Right lung (tissue), 10 donors: ENCODE results near the gene VIM. TPM values are rescaled to one million over a fixed set of nuclear protein-coding genes. Genes with fewer than 3 reads are reported as not detected.

Experiments
- DNase-seq, 2 donors: peaks; one replicate each; pipeline ENCODE4 v3.0.0-alpha.2; 2013
- long read RNA-seq, 8 donors: transcript quantifications; one replicate each; lab custom pipeline, GENCODE V29; 2026
- polyA plus RNA-seq, 5 donors: library from polyadenylated mRNA; unstranded; fragments of 120-200 nt; gene quantifications; one replicate each; pipeline versions ENCODE4 v1.2.1 to v1.2.3, GENCODE V29; 2013; ENCODE audit warnings: inconsistent platforms in 1 of 5, low replicate concordance in 1 of 5; ENCODE audit not compliant: insufficient read length in 5 of 5, insufficient read depth in 1 of 5

The VIM gene
- 1,000 to 10,000 TPM; 1,761 to 1,890 (median 1,818) TPM for polyA plus RNA-seq
- long read RNA-seq, donor 1, transcript VIM-205 (2 exons, 1,139 nt): minor isoform, 15 of 1,370 reads
- long read RNA-seq, donor 1, transcript VIM-201 (9 exons, 1,868 nt): major isoform, 657 of 1,370 reads
- long read RNA-seq, donor 1, partial matches to known transcripts: 639 of 1,370 reads
- long read RNA-seq, donor 1, other reads (novel, unspliced or antisense): 54 of 1,370 reads
- long read RNA-seq, donor 2, transcript VIM-205 (2 exons, 1,139 nt): minor isoform, 5 of 631 reads
- long read RNA-seq, donor 2, transcript VIM-201 (9 exons, 1,868 nt): major isoform, 421 of 631 reads
- long read RNA-seq, donor 2, partial matches to known transcripts: 153 of 631 reads
- long read RNA-seq, donor 2, other reads (novel, unspliced or antisense): 52 of 631 reads
- long read RNA-seq, donor 3, transcript VIM-201 (9 exons, 1,868 nt): major isoform, 375 of 856 reads
- long read RNA-seq, donor 3, partial matches to known transcripts: 409 of 856 reads
- long read RNA-seq, donor 3, other reads (novel, unspliced or antisense): 69 of 856 reads
- long read RNA-seq, donor 4, transcript VIM-201 (9 exons, 1,868 nt): major isoform, 340 of 696 reads
- long read RNA-seq, donor 4, transcript VIM-205 (2 exons, 1,139 nt): minor isoform, 7 of 696 reads
- long read RNA-seq, donor 4, partial matches to known transcripts: 295 of 696 reads
- long read RNA-seq, donor 4, other reads (novel, unspliced or antisense): 53 of 696 reads
- long read RNA-seq, donor 5, transcript VIM-201 (9 exons, 1,868 nt): major isoform, 653 of 1,114 reads
- long read RNA-seq, donor 5, transcript VIM-205 (2 exons, 1,139 nt): minor isoform, 24 of 1,114 reads
- long read RNA-seq, donor 5, partial matches to known transcripts: 356 of 1,114 reads
- long read RNA-seq, donor 5, other reads (novel, unspliced or antisense): 79 of 1,114 reads
- long read RNA-seq, donor 6, transcript VIM-201 (9 exons, 1,868 nt): major isoform, 578 of 930 reads
- long read RNA-seq, donor 6, transcript VIM-205 (2 exons, 1,139 nt): minor isoform, 13 of 930 reads
- long read RNA-seq, donor 6, partial matches to known transcripts: 251 of 930 reads
- long read RNA-seq, donor 6, other reads (novel, unspliced or antisense): 86 of 930 reads
- long read RNA-seq, donor 7, transcript VIM-201 (9 exons, 1,868 nt): major isoform, 196 of 369 reads
- long read RNA-seq, donor 7, transcript VIM-205 (2 exons, 1,139 nt): minor isoform, 5 of 369 reads
- long read RNA-seq, donor 7, partial matches to known transcripts: 144 of 369 reads
- long read RNA-seq, donor 7, other reads (novel, unspliced or antisense): 23 of 369 reads
- long read RNA-seq, donor 8, transcript VIM-201 (9 exons, 1,868 nt): major isoform, 242 of 377 reads
- long read RNA-seq, donor 8, partial matches to known transcripts: 110 of 377 reads
- long read RNA-seq, donor 8, other reads (novel, unspliced or antisense): 22 of 377 reads

DNA sequence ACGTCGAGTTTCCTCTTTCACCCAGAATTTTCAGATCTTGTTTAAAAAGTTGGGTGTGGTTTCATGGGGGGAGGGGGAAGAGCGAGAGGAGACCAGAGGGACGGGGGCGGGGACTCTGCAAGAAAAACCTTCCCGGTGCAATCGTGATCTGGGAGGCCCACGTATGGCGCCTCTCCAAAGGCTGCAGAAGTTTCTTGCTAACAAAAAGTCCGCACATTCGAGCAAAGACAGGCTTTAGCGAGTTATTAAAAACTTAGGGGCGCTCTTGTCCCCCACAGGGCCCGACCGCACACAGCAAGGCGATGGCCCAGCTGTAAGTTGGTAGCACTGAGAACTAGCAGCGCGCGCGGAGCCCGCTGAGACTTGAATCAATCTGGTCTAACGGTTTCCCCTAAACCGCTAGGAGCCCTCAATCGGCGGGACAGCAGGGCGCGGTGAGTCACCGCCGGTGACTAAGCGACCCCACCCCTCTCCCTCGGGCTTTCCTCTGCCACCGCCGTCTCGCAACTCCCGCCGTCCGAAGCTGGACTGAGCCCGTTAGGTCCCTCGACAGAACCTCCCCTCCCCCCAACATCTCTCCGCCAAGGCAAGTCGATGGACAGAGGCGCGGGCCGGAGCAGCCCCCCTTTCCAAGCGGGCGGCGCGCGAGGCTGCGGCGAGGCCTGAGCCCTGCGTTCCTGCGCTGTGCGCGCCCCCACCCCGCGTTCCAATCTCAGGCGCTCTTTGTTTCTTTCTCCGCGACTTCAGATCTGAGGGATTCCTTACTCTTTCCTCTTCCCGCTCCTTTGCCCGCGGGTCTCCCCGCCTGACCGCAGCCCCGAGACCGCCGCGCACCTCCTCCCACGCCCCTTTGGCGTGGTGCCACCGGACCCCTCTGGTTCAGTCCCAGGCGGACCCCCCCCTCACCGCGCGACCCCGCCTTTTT lies at the start of gene VIM:
Gene VIM, plus strand, starts transcription at position 151 of the 925 bp plus-strand sequence. CDS start 1,182 bp downstream, outside the sequence.
- DNase-seq: peak; percentile 89 to 90

DNA sequence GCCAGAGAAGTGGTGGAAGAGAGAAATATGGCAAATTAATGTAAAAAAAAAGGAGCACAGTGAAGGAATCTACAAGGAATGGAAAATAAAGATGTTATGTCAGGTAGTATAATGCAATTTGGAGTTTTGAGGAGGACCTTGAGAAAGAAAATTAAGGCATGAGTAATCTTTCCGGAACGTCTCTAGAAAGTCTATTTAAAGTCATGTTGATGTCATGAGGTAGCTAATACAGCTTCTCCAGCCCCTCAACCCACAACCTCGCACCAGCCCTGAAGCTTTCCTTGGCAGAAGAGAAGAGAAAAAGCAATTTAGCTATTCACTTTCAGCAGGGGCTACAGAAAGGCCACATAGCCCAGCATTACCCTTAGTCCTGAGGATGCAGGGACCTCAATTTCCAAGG lies 49.0 kb upstream of the VIM start:
- no peak for DNase-seq

DNA sequence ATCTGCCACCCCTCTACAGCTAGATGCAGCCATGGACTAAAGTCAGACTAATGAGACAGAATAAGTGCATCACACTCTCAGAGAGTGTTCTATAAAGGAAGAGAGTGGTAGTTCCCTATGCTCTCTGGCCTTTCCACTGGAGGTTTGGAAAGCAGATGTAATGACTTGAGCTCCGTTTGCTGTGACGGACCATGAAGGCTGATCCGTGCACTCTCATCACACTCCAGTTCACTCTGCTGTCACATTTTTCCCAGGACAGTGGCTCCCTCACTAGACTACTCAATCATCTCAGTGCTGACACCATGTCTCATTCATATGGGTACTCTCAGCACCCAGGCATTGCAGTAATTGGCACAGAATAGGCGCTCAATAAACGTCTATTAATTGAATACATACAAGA lies 46.9 kb upstream of the VIM start:
- no peak for DNase-seq

DNA sequence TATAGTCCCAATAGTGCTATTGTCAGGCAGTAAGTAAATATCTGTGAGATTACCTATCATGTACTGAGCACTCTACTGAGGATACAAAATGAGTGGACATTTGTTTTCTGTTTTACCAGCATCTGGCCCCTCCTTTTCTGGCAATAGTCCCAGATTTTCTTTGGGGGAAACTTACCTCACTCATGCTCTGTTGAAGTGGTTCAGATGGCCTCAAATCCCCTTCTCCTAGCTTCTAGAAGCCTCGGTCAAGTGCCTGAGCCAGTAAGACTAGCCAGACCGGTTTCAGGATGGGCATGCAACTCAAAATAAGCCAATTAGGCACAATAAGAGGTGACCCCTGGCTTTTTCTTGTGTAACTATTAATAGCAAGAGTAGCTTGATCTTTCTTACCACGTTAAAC lies 46.3 kb upstream of the VIM start:
- DNase-seq: peak; percentile 67 to 68

DNA sequence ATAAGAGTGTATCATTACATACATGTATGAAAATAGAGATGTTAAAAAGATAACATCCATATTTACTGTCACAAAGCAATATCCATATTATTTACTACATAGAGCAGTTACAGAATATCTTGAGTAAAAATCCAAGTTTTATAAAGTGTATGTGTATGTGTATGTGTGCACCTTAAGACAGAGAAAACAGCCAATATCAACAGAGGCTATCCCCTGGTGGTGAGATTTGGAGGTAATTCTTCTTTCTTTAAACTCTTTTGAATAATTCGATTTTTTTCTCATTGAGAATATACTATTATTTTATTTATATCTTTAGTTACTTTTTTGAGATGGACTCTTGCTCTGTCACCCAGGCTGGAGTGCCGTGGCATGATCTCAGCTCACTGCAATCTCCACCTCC lies 44.9 kb upstream of the VIM start:
- DNase-seq: no peak

DNA sequence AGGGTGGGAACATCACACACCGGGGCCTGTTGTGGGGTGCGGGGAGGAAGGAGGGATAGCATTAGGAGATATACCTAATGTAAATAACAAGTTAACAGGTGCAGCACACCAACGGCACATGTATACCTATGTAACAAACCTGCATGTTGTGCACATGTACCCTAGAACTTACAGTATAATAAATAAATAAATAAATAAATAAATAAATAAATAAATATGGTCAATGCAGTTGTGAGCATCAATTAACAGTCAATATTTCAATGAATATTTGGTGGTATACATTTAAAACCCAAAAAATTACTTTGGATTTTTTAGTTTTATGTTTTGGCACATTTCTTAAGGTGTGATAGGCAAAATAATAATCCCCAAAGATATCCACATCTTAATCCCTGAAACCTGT lies 42.2 kb upstream of the VIM start:
- DNase-seq: no peak

DNA sequence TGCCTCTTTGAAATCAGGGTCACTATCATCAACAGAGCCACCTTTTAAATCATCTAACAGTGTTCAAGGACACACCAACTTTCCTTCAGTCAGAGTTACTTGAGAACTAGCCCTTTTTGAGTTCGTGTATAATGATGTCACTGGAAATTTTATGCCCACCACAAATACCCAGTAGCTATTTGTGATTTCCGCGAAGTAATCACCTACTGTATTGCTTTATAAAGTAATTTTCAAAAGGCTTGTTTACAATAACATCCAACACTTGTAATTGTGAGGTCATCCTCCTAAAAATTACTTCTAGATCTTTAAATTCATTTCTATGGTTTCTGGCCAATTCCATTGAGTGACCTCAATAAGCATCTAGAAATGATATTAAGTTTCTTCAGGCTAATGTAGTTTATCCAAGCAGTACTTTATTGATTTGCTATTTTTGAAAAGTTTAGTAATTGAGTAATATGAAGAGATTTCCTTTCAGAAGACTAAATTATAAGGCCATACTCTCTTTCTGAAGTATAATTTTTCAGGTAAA lies 39.3 kb upstream of the VIM start:
- DNase-seq: no peak

DNA sequence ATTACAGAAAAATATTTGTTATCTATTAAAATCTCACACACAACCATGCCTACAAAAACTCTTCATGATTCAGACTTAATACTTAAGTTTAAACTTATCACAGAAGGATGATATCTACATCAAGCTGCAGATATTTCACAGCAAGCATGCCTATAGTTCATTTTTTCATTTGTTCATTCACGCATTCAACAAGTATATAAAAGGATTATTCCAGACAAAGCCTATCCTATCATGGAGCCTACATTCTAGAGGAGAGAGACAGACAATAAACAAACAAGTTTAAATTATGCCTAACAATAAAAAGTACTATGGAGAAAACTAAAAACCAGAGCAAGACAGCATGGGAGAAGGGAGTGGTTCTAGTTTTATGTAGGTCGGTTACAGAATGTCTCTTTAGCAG lies 37.4 kb upstream of the VIM start:
- no peak for DNase-seq

DNA sequence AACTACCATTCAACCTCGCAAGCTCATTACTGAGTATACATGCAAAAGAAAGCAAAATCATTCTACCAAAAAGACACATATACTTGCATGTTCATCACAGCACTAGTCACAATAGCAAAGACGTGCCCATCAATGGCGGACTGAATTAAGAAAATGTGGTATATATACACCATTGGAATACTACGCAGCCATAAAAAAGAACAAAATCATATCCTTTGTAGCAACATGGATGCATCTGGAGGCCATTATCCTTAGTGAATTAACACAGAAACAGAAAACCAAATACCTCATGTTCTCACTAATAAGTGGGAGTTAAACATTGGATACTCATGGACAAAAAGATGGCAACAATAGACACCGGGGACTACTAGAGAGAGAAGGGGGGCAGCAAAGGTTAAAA lies 33.0 kb upstream of the VIM start:
- DNase-seq: no peak

DNA sequence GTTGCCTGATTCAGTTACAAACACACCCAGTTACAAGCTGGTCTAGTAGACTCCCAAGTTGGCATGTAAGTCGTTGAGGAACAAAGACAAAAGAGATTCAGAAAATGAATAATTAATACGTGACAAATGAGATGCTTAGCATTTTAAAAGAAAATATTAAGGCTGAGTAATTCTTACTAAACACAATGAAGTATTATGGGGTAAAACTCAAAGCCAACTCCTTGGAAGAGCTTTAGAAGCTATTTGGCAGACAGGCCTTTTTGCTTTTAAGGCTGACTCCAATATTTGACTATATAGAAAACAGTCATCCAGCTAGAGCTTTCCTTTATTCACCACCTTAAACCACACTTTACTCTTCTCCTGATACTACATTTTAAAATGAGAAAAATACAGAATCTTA lies 32.0 kb upstream of the VIM start:
- peak in 1 of 2 donors; percentile 23 for DNase-seq

DNA sequence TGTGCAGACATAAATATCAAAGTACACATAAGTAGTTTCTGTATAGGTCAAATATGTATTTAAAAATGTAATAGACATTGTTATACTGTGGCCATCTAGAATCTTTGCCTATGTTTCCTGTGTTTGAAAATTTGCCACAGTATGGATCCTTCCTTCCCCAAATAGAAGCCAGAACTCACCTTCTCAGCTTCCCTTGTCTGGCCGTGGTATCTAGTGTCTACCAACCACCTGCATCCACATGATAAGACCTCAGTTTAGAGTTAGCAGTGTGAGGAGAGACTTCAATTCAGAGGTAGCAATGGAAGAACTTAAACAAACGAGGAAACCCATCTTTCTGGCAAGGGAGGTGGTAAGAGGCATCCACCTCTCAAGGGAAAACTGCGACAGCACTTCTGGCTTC lies 31.5 kb upstream of the VIM start:
- DNase-seq: no peak

DNA sequence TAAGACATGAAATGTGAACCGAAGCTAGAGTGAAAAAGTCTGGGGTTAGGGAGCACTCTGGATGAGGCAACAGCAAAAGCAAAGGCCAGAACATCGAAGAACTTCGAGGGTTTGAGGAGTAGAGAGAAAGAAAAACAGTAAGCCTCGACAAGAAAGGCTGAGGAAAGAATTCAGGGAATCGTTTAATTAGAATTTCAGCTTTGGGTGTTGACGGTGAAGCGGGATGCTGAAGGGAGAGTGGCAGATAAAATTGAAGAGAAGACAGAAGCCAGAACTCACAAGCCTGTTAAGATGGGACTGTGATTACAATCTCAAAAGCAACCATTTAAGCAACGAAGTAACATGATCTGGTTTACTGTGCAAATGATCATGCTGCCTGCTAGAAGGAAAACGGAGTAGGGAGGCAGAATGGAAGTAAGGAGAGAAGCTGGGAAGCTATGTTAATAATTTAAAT lies 28.7 kb upstream of the VIM start:
- DNase-seq: peak; percentile 31 to 40

DNA sequence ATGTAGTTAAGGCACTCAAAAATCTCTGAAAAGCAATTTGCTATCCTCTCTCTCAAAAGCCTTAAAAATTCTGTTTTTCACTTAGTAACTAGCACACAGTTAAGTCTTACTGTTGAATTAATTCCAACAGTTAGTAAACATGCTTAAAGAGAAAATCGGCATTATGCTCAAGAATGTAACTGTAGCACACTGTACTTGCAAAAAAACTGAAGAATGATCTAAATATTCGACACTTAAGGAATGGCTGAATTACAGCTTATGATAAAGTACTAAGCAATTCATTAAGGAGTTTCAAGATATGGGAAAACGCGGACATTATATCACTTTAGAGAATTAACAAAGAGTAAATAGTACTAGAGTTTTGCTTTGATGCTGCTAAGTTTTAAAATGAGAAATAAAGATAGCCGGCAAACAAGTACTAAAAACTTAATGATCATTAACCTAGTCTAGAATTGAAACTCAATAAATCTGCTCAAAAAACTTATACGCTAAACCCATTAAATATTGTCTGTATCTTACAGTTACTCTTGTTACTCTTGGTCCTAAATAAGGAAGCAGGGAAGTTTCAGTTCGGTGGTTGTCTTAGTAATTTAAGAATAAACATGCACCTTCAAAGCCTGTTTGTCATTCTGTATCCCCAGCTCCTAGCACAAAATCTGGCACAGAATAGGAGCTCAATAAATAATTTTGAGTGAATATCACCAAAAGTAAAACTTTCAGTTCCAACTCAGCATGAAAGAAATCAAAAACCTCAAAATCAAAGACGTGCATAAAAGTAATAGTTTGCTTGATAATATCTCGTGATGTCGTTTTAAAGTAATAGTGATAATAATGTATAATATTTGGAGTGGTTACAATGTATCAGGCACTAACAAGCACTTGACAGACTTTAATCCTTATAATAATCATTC lies 27.8 kb upstream of the VIM start:
- DNase-seq: peak in 1 of 2 donors; percentile 37

DNA sequence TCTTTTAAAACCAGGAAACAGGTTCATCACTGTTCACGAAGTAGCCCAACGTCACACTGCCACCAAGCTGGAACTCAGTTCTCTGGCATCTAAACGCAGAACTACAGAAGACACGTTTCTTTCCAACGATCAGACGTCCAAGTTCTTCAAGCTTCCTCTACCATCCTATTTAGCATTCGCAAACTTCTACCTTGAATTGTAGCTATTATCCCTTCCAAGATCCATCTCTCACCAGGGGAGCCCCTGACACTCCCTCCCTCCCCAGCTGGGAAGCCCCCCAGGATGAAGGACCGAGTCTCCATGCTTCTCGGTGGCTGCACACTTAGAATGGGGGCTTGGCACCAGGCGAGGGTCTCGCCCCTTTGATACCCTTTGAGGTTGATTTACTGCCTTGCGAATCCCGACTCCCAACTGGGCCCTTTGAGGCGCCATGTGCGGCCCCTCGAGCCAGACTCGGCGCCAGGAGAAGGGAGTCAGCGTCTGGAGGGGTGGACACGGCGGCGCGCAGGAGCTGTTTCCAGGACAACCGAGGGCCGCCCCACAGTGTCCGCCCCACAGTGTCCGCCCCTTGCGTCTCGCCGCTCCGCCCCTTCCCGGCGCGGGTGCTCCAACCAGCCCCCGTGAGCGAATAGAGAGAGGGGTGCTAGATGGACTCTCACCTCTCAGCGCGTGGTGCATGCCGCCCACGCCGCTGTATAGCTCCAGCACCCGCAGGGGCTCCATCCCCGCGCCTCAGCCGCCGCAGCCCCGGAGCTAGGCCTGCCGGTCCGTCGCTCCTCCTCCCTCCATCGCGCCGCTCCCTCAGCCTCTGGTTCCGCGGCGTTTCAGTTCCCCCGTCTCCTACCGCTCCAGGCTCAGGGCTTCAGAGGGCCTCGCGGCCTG lies 26.9 kb upstream of the VIM start, which contains the start of gene TRDMT1:
Gene TRDMT1, minus strand, starts transcription at position 761 of the 882 bp plus-strand sequence. Its CDS starts 38 bp downstream, at position 723.
- peak; percentile 92 to 94 for DNase-seq

DNA sequence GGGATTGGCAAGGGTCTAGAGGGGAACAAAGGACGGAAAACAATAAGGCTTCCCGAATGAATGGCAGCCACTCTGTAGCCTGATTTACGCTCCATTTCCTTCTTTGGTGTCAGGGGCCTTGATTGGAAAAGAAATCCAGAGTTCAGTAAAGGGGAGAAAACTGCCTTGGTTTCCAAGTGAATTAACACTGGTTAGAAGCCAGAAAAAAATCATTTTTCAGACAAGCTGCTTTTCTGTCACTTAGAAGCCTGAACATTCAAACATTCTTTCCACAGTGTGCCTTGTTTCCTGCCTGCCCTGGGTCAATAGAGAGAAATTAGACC lies 26.3 kb upstream of the VIM start:
- no peak for DNase-seq

DNA sequence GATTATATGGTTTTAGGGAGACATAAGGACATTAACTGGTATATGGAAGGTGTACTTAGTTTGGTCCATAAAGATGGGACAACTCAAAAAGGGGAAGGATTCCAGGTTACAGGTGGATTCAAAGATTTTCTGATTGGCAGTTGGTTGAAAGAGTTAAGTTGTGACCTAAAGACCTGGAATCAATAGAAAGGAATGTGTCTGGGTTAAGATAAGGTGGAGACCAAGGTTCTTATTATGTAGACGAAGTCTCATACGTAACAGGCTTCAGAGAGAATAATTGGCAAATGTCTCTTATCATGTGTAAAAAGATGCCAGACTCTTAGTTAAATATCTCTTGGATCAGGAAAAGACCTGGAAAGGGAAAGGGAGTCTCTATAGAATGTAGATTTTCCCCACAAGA lies 25.5 kb upstream of the VIM start:
- DNase-seq: no peak

DNA sequence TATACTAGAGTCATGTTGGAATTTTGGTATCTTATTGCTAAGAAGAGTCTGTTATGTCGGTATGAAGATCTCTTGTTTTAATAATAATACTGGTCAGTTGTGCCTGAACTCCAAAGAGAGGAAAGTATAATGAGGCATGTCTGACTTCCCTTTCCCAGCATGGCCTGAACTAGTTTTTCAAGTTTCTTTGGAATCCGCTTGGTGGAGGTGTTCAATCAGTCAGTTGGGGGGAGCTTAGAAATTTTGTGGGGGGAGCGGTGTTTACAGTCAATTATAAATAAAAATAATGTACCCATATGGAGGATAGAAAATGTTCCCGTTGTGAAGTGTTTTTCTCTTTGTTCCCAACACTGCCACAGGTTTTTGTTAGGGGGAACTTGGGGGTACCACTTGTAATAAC lies 25.0 kb upstream of the VIM start:
- DNase-seq: no peak

DNA sequence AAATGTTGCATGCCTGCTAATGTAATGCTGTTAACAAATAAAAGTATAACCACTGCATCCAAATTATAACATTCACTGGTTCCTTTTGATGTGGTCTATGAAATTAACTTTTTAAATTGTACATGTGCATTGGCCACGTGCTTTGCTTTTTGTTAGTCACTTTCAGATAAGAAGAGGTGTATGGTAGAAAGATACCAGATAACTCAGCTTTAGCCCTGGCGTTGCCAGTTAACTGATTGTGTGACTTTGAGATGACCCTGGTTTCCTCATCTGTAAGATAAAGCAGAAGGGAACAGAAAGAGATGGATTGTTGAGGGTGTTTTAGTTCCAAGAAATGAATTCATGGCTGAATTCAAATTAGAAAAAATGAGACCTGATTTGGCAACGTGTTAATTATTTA lies 24.6 kb upstream of the VIM start:
- DNase-seq: no peak
